Measurements from ENCODE around the gene PCSK2. TPM values are rescaled to one million over a fixed set of nuclear protein-coding genes. Genes with fewer than 3 reads are reported as not detected.

PCSK2 gene
- total and polyA plus RNA-seq, 12 donors = 0.32 to 47.6 (median 5.3) TPM

DNA sequence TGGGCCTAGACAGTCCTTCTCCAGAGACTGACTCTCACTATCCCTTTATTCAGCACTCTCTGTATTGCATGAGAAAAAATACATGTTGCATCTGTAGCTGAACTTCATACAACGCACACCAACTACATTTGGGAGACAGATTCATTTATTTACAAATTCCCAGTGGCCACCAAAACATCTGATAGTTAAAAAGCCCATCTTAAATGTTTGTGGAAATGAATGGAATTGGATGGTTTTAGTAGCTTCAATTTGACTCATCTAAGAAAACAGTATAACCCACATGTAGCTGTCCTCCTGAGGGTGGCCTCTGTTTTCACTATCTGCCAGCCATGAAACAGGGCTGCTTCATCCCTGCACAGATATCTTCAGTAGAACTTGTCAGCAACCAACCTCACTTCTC lies 116.3 kb downstream of the PCSK2 start:
- WGBS, 4 donors = 79 to 100% (median 90%) methylated on average over 1 of the region's 1 CpG

DNA sequence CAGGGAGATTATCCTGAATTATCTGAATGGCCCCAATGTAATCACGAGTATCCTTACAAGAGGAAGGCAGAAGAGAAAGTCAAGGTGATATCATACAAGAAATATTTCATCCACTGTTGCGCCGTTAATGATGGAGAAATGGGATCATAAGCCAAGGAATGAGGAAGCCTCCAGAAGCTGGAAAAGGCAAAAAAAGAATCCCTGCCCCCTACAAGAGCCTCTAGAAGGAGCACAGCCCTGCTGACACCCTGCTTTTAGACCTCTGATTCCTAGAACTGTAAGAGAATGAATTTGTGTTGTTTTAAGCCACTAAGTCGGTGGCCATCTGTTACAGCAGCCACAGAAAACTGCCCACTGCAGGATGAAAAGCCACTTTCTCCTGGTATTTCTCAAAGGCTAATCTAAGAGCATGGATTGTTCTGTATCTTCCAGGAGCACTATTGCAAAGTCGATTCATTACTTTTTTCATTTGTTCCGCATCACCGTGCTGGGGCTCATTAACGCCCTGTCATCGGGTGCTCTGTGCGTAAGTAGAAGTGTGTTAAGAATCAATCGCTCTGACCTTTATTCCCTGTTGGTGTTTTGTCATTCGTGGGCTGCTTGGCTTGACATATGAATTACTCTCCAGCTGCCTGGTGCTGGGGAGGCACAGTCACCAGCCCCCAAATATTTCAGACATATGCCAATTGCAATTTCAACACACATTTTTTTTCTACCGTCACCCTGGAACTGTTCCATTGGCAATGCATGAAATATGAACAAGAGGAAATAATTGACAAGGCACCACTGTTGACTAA lies 117.0 kb downstream of the PCSK2 start:
- Histone ChIP-seq H3K4me1 (replicated peaks in 1 of 2) (no peaks in the 10 kb centered on the region), H3K27ac (no peak overlapping the region), H3K27me3 (no peaks in the 10 kb centered on the region), H3K36me3 (replicated peaks in 1 of 2) (no peaks in the 10 kb centered on the region), H3K9me3 (replicated peaks in 1 of 3) (no peaks in the 10 kb centered on the region), H3K4me3 (no peak overlapping the region)
- DNase-seq = no peak
- no peak for TF ChIP-seq POLR2A (IDR thresholded peaks at IDR 0.05)
- TF ChIP-seq, protein P1, sequence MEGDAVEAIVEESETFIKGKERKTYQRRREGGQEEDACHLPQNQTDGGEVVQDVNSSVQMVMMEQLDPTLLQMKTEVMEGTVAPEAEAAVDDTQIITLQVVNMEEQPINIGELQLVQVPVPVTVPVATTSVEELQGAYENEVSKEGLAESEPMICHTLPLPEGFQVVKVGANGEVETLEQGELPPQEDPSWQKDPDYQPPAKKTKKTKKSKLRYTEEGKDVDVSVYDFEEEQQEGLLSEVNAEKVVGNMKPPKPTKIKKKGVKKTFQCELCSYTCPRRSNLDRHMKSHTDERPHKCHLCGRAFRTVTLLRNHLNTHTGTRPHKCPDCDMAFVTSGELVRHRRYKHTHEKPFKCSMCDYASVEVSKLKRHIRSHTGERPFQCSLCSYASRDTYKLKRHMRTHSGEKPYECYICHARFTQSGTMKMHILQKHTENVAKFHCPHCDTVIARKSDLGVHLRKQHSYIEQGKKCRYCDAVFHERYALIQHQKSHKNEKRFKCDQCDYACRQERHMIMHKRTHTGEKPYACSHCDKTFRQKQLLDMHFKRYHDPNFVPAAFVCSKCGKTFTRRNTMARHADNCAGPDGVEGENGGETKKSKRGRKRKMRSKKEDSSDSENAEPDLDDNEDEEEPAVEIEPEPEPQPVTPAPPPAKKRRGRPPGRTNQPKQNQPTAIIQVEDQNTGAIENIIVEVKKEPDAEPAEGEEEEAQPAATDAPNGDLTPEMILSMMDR (IDR thresholded peaks at IDR 0.05) = no peak
- 29 to 46% (median 38%) methylated on average over 13 of the region's 13 CpGs for WGBS, 4 donors
- intact Hi-C loops (cut with DNase I) = no loop called here

More for the DNA sequence above, 116.3 kb downstream of the PCSK2 start:
- no peaks in the 10 kb centered on the region for H3K36me3 ChIP-seq (replicated peaks in 1 of 2)
- intact Hi-C loops (cut with DNase I) = no loop called here
- no peak overlapping the region for H3K27ac ChIP-seq
- H3K4me3 ChIP-seq = no peak overlapping the region
- TF ChIP-seq, protein P1 (IDR thresholded peaks at IDR 0.05) = no peak
- TF ChIP-seq POLR2A (IDR thresholded peaks at IDR 0.05) = no peak
- no peaks in the 10 kb centered on the region for H3K4me1 ChIP-seq (replicated peaks in 1 of 2)
- no peak for DNase-seq
- H3K27me3 ChIP-seq = no peaks in the 10 kb centered on the region
- H3K9me3 ChIP-seq (replicated peaks in 1 of 3) = no peaks in the 10 kb centered on the region

DNA sequence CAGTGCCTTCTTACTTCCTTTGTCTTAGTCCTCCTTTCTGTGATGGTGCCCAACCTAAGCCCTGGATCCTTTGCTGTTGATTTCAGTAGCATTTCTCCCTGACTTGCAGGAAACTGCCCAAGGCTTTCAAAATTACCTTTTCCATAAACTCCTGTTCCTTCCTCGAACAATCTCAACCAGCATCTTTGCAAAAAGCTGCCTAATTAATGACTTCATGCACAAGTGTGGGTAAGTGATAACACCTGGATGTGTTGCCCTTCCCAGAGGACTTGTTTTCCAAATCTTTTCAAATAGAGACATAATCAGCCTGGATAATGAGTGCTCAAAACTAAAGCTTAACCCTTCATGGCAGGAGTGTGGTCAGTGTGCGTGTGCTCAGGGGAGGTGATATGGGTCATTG lies 118.0 kb downstream of the PCSK2 start:
- H3K36me3 ChIP-seq (replicated peaks in 1 of 2) = no peaks in the 10 kb centered on the region
- H3K27me3 ChIP-seq = no peaks in the 10 kb centered on the region
- no peak for DNase-seq
- no peaks in the 10 kb centered on the region for H3K9me3 ChIP-seq (replicated peaks in 1 of 3)
- intact Hi-C loops (cut with DNase I) = no loop called here
- 62 to 75% (median 67%) methylated on average over 2 of the region's 2 CpGs for WGBS, 4 donors
- no peak overlapping the region for H3K4me3 ChIP-seq
- TF ChIP-seq, protein P1 (IDR thresholded peaks at IDR 0.05) = no peak
- no peak overlapping the region for H3K27ac ChIP-seq
- no peaks in the 10 kb centered on the region for H3K4me1 ChIP-seq (replicated peaks in 1 of 2)

DNA sequence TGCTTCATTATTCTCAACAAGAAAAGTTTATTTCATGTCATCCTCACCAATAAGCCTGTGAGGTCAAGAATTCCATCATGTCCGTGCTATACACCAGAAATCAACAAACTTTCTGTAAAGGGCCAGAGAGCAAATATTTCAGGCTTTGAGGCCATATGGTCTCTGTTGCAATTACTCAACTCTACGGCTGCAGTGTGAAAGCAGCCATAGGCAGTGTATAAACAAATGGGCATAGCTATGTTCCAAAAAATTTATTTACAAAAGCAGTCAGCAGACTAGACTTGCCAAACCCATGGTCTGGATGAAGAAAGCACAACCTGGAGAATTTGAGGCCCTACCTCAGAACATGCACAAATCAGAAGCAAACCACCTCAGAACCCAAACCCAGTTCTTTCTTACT lies 118.5 kb downstream of the PCSK2 start:
- no peak for TF ChIP-seq POLR2A (IDR thresholded peaks at IDR 0.05)
- TF ChIP-seq, protein P1 (IDR thresholded peaks at IDR 0.05) = no peak
- Histone ChIP-seq H3K27ac (no peak overlapping the region), H3K9me3 (replicated peaks in 1 of 3) (no peaks in the 10 kb centered on the region), H3K4me1 (replicated peaks in 1 of 2) (no peaks in the 10 kb centered on the region), H3K36me3 (replicated peaks in 1 of 2) (no peaks in the 10 kb centered on the region), H3K4me3 (no peak overlapping the region), H3K27me3 (no peaks in the 10 kb centered on the region)
- whole genome bisulfite sequencing, 4 donors = 32 to 61% (median 52%) methylated on average over 2 of the region's 2 CpGs
- DNase-seq = no peak
- intact Hi-C loops (cut with DNase I) = no loop called here
